Loucy (cell line): ENCODE measurements around the gene SLC10A4.

ENCODE experiments used
- H2AFZ ChIP-seq: fragments of 200-600 bp; sonication (generic); 2 replicates; pipeline ENCODE4 v1.6.0; 2016; ENCODE audit warnings: antibody characterized with exemption, mild to moderate bottlenecking, low read length, moderate library complexity
- H3F3A ChIP-seq: fragments of 200-600 bp; 2 replicates; pipeline ENCODE4 v1.6.0; 2016; ENCODE audit warnings: antibody characterized with exemption, low read depth, mild to moderate bottlenecking
- H3K27me3 ChIP-seq: fragments of 200-600 bp; sonication (generic); 2 replicates; pipeline ENCODE4 v1.6.1; 2014; ENCODE audit warnings: low read length, mild to moderate bottlenecking; ENCODE audit not compliant: insufficient read depth, poor library complexity, severe bottlenecking
- H3K36me3 ChIP-seq: fragments of 200-600 bp; sonication (generic); 2 replicates; pipeline ENCODE4 v1.6.1; 2016; ENCODE audit warnings: low read length; ENCODE audit not compliant: insufficient read depth
- H3K4me1 ChIP-seq: fragments of 200-600 bp; sonication (generic); 2 replicates; pipeline ENCODE4 v1.5.1; 2014; ENCODE audit warnings: low read length, mild to moderate bottlenecking; ENCODE audit not compliant: insufficient read depth, poor library complexity, severe bottlenecking
- H3K4me2 ChIP-seq: fragments of 200-600 bp; sonication (generic); 2 replicates; pipeline ENCODE4 v1.6.0; 2014; ENCODE audit warnings: antibody characterized with exemption, low read length, low read depth, mild to moderate bottlenecking; ENCODE audit not compliant: poor library complexity, severe bottlenecking
- H3K4me3 ChIP-seq: fragments of 200-600 bp; sonication (generic); 2 replicates; pipeline ENCODE4 v1.5.1; 2014; ENCODE audit warnings: low read length, mild to moderate bottlenecking, mixed read lengths; ENCODE audit not compliant: poor library complexity, severe bottlenecking
- H3K79me2 ChIP-seq: fragments of 200-600 bp; sonication (generic); 2 replicates; pipeline ENCODE4 v1.6.1; 2014; ENCODE audit warnings: low read length; ENCODE audit not compliant: insufficient read depth
- H3K9ac ChIP-seq: fragments of 200-600 bp; sonication (generic); 2 replicates; pipeline ENCODE4 v1.6.0; 2014; ENCODE audit warnings: mild to moderate bottlenecking, low read depth, low read length, moderate library complexity; ENCODE audit not compliant: poor library complexity, severe bottlenecking
- H3K9me2 ChIP-seq: fragments of 200-600 bp; sonication (generic); replicated peaks from 2 replicates; pipeline ENCODE4 v1.6.1; 2016; ENCODE audit warnings: low read depth, low read length, mixed read lengths
- H3K9me3 ChIP-seq: fragments of 200-600 bp; sonication (generic); 2 replicates; pipeline ENCODE4 v1.6.1; 2014; ENCODE audit warnings: mild to moderate bottlenecking, antibody characterized with exemption, low read length, low read depth; ENCODE audit not compliant: insufficient read depth
- H4K20me1 ChIP-seq: fragments of 200-600 bp; sonication (generic); 2 replicates; pipeline ENCODE4 v1.6.0; 2014; ENCODE audit warnings: antibody characterized with exemption, low read length, mild to moderate bottlenecking; ENCODE audit not compliant: insufficient read depth, poor library complexity, severe bottlenecking
- CTCF ChIP-seq: fragments of 200-600 bp; sonication (generic); conservative IDR thresholded peaks from 2 replicates; pipeline ENCODE4 v1.5.1; 2014; ENCODE audit warnings: mild to moderate bottlenecking, antibody characterized with exemption, low read length
- EZH2phosphoT487 ChIP-seq: fragments of 200-600 bp; IDR thresholded peaks from 2 replicates; pipeline ENCODE4 v1.6.1; 2018; ENCODE audit warnings: antibody characterized with exemption, mild to moderate bottlenecking, moderate library complexity, borderline replicate concordance

The SLC10A4 gene

GRCh38 chr4:48483777-48484493, 792 bp downstream of the SLC10A4 start:
- Histone ChIP-seq H3F3A (no peaks in the 10 kb centered on the region), H3K9ac (no peak overlapping the region), H3K36me3 (no peaks in the 10 kb centered on the region), H3K4me1 (no peaks in the 10 kb centered on the region), H4K20me1 (no peaks in the 10 kb centered on the region), H3K9me2 (no peaks in the 10 kb centered on the region), H3K79me2 (no peaks in the 10 kb centered on the region), H3K9me3 (no peaks in the 10 kb centered on the region), H3K4me3 (no peak overlapping the region), H3K4me2 (no peak overlapping the region), H3K27me3 (no peaks in the 10 kb centered on the region), H2AFZ (no peak overlapping the region)
- no peak for TF ChIP-seq EZH2phosphoT487
- no peak for TF ChIP-seq CTCF

- no peak overlapping the region for H3K4me2 ChIP-seq
These were observed 1.5 kb downstream of the SLC10A4 start for GRCh38 chr4:48484494-48485168.

GRCh38 chr4:48489683-48490011, 6.5 kb downstream of the SLC10A4 start:
- Histone ChIP-seq H3K27me3 (no peaks in the 10 kb centered on the region), H3K79me2 (no peaks in the 10 kb centered on the region), H3F3A (no peaks in the 10 kb centered on the region), H3K4me2 (no peak overlapping the region), H3K9ac (no peak overlapping the region), H3K36me3 (no peaks in the 10 kb centered on the region), H2AFZ (no peak overlapping the region), H3K4me3 (no peak overlapping the region), H3K9me2 (no peaks in the 10 kb centered on the region), H3K4me1 (no peaks in the 10 kb centered on the region), H3K9me3 (no peaks in the 10 kb centered on the region), H4K20me1 (no peaks in the 10 kb centered on the region)
- TF ChIP-seq EZH2phosphoT487 (no peak), CTCF (no peak)

More at GRCh38 chr4:48484494-48485168, 1.5 kb downstream of the SLC10A4 start:
- Histone ChIP-seq H3K9me2 (no peaks in the 10 kb centered on the region), H3K79me2 (no peaks in the 10 kb centered on the region), H3K4me3 (no peak overlapping the region), H3K9me3 (no peaks in the 10 kb centered on the region), H3K36me3 (no peaks in the 10 kb centered on the region), H4K20me1 (no peaks in the 10 kb centered on the region), H3K4me1 (no peaks in the 10 kb centered on the region), H3F3A (no peaks in the 10 kb centered on the region), H2AFZ (no peak overlapping the region), H3K27me3 (no peaks in the 10 kb centered on the region), H3K9ac (no peak overlapping the region)
- TF ChIP-seq CTCF = no peak
- no peak for TF ChIP-seq EZH2phosphoT487
